NCI-H226 (cell line): Measurements from ENCODE around the gene MLXIPL.
"Not testable (repeated sequence)": the region's sequence is repeated elsewhere in the genome, so short reads cannot be mapped to it uniquely, and the experiment has no call there.

Experiments
- DNase-seq: peaks from one replicate; pipeline ENCODE4 v3.0.0-alpha.2; 2015

MLXIPL gene

GRCh38 chr7:73577627-73578341, 46.5 kb downstream of the MLXIPL start:
- no peak for DNase-seq

DNA sequence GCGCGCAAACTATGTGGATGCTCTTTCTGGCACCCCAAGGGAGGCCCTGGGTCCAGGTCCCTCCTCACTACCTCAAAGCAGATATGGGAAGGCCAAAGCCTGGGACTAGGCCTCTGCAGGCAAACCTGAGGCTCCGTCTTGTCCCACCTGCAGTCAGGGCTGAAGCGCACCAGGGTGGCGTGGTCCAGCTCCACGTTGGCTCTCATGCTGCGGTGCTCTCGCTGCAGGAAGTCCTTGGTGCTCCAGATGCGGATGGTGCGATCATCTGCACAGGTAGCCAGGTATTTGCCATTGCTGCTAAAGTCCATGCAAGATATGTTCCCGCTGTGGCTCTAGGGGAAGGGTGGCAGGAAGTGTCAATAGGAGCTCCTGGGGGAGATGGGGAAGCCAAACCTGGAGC, 50.5 kb downstream of the MLXIPL start:
- no peak for DNase-seq

GRCh38 chr7:73573276-73573675, 51.0 kb downstream of the MLXIPL start:
- DNase-seq = no peak

- no peak for DNase-seq
Observed at GRCh38 chr7:73572767-73573186, 51.5 kb downstream of the MLXIPL start.

GRCh38 chr7:73570977-73571376, 53.3 kb downstream of the MLXIPL start:
- no peak for DNase-seq

GRCh38 chr7:73570521-73570920, 53.8 kb downstream of the MLXIPL start:
- no peak for DNase-seq

- DNase-seq = no peak
Observed at GRCh38 chr7:73569042-73569608, 55.2 kb downstream of the MLXIPL start.

DNA sequence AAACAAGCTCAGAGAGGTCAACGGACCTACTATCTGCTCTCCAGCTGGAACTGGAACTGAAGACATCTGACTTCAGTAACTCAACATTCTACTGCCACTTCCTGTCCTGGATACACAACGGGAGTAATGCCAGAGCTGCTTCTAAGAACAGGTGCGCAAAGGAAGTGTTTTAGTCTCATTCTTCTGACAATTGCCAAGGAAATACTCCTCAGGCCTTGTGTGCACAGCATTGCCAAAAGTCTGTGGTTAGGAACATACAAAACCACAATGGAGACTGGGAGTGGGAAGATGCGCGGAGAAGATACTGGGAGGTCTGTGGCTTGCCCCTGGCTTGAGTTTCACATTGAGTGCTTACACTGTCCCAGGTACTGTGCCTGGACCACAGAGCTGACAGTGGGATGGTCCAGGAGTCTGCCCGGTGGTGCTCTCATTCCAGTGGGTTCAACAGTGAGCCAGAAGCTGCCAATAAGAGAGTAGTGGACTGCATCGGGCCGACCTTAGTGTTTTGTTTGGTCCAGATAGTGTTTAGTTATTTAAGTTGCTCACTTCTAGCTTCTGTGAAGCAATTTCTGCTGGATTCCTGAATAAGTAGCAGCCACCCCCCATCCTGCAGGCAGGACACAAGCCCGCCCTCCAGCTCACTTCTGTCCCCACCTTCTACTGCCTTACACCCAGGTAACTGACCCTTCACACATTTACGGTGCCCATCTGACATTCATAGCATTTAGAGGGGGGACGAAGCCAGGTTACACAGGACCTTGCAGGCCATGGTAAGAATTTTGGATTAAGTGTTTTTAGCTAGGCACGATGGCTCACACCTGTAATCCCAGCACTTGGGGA, 56.3 kb downstream of the MLXIPL start:
- no peak for DNase-seq

DNA sequence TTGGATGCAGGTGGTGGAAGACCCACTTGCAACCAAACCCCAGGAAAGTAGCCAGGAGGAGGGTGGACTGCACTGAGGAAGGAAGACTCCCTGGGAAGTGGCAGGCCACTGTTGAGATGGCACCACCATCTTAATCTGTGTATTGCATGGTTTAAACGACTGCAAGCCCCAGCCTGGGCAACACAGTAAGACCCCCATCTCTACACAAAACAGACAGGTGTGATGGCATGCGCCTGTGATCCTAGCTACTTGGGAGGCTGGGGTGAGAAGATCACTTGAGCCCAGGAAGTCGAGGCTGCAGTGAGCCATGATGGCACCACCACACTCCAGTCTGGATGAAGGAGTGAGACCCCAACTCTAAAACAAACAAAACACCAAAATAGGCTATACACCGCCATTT, 57.2 kb downstream of the MLXIPL start:
- no peak for DNase-seq

DNA sequence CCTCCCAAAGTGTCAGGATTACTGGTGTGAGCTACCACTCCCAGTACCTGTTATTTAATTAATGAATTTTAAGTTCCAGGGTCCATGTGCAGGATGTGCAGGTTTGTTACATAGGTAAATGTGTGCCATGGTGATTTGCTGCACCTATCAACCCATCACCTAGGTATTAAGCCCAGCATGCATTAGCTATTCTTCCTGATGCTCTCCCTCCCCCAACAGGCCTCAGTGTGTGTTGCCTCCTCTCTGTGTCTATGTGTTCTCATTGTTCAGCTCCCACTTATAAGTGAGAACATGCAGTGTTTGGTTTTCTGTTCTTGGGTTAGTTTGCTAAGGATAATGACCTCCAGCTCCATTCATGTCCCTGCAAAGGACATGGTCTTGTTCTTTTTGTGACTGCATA, 57.9 kb downstream of the MLXIPL start:
- DNase-seq = not testable (repeated sequence)

GRCh38 chr7:73565675-73566340, 58.5 kb downstream of the MLXIPL start:
- DNase-seq = no peak

- DNase-seq = peak; percentile 71
Observed at GRCh38 chr7:73560109-73560835, 64.0 kb downstream of the MLXIPL start.

DNA sequence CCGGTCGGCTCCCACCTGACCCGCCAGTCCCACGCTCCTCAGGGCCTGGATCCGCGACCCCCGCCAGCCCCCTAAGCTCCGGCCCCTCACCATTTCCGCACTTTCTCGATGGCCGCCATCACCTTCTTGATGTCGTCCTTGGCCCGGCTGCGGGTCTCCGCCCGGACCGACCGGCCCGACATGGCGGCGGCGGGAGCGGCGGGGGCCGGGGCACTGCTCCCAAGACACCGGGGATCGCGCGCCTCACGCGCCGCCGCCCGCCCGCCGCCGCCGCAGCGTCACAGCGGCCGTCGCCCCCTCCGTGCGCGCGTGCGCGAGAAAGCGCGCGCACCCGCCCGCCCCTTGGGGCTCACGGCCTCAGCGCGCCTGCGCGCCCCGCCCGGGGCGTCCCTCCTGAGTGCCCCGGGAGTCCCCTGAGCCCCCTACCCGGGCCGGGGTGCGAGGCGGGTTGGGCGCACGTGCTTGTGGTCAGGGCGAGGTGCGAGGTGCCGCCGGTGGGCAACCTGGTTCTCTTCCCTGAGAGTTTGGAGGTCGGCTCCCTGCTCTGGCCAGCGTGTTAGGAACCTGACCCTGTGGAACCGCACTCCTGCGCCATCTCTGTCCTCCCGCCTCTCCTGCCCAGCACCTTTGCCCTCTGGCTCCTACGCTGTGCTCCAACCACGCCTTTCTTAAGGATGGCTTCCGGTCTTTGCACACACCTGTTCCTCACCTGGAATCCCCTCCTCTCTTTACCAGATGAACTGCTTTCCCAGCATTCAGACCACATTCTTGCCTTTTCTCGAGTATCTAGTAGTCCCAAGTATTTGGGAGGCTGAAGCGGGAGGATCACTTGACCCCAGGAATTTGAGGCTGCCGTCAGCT, 66.7 kb downstream of the MLXIPL start, which contains the start of gene BCL7B:
BCL7B (minus strand) TSS at position 294 of the 861 bp plus-strand sequence; CDS start at position 182, 112 bp downstream.
- DNase-seq = peak; percentile 60

DNA sequence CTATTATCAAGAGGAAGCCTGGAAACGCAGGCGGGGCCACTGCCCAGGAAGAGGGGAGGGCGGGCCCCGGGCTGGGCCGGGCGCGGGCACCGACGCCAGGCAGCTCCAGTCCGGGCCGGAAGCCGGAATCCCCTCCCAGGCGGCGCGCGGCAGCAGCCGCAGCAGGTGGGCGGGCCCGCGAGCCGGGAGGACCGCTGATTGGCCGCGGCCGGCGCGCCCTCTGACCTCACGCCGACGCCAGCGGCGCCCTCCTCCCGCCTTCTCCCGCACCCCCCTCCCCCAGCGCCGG, 67.3 kb downstream of the MLXIPL start:
- DNase-seq = peak; percentile 93

- no peak for DNase-seq
Observed at GRCh38 chr7:73556208-73557107, 67.9 kb downstream of the MLXIPL start.

DNA sequence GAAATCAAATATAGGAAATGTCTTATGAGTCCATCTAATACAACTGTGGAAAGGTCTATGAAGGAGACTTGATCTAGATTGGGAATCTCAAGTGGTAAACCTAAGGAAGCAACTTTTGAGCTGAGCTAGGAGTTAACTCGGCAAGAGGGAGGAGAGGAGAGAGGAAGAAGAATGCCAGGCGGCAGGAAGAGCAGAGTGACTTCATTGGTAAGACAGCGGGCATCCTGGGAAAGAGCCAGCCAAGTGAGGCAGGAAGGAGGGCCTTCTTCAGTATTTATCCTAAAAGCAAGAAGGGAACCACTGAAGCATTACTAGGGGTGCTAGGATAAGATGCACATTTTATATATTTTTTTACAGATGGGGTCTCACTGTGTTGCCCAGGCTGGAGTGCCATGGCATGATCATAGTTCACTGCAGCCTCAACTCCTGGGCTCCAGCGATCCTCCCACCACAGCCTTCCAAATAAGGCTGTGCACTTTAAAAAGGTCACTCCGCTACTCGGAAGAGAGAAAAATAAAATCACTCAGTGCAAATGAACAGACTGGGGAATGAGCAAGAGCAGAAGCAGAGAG, 68.8 kb downstream of the MLXIPL start:
- DNase-seq = no peak

DNA sequence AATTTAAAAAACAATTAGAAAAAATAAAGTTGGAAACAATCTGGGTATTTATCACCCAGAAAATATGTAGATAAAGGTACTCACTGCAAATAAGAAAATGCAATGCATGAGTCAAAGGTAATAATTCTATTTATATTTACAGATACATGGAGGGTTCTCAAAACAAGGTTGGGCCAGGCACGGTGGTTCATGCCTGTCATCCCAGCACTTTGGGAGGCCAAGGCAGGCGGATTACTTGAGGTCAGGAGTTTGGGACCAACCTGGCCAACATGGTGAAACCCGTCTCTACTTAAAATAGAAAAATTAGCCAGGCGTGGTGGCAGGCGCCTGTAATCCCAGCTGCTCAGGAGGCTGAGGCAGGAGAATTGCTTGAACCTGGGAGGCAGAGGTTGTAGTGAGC, 74.2 kb downstream of the MLXIPL start:
- DNase-seq = not testable (repeated sequence)

DNA sequence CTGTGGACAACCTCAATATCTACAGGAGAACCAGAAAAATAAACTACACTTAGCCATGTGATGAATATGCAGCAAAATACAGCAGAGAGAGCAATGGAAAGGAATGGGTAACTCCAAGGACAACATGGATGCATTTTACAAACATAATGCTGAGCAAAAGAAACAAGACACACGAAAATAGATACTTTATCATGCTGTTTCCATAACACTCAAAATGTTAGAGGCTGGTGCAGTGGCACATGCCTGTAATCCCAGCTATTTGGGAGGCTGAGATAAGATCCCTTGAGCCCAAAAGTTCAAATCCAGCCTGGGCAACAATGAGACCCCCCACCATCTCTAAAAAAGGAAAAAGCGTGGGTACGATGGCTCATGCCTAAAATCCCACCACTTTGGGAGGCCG, 75.1 kb downstream of the MLXIPL start:
- no peak for DNase-seq

DNA sequence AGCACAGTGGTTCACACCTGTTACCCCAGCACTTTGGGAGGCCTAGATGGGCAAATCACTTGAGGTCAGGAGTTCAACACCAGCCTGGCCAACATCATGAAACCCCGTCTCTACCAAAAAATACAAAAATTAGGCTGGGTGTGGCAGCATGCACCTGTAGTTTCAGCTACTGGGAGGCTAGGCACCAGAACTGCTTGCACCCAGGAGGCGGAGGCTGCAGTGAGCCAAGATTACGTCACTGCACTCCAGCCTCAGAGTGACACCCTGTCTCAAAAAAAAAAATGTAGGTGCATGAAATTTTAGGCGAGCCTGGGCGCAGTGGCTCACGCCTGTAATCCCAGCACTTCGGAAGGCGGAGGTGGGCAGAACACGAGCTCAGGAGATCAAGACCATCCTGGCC, 76.5 kb downstream of the MLXIPL start:
- DNase-seq = no peak

DNA sequence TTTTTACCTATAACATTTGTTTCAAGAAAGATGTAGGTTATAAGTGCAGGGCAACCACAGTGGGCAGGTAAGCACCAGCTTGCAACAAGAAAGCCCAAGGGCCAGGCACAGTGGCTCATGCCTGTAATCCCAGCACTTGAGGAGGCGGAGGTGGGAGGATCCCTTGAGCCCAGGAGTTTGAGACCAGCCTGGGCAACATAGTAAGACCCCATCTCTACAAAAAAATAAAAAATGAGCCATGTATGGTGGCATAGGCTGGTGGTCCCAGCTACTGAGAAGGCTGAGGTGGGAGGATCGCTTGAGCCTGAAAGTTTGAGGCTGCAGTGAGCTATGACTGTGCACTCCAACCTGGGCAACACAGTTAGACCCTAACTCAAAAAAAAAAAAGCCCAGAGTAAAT, 79.6 kb downstream of the MLXIPL start:
- DNase-seq = no peak
